Neural crest cell (in vitro differentiated cells): ENCODE results near the gene SCFD1. TPM values are rescaled to one million over a fixed set of nuclear protein-coding genes. Genes with fewer than 3 reads are reported as not detected.
"Not testable (repeated sequence)": the region's sequence is repeated elsewhere in the genome, so short reads cannot be mapped to it uniquely, and the experiment has no call there.

Experiments used
- DNase-seq: peaks from one replicate; pipeline ENCODE4 v3.0.0; 2021; ENCODE audit warnings: low read depth, mixed read lengths, low spot score
- H3K27ac Mint-ChIP-seq: one replicate; pipeline ENCODE4 v1.8.0; 2021; ENCODE audit warnings: mild to moderate bottlenecking, mixed read lengths; ENCODE audit not compliant: unreplicated experiment
- H3K27me3 Mint-ChIP-seq: 2 replicates; pipeline ENCODE4 v1.8.0; 2021; ENCODE audit warnings: low read depth, mild to moderate bottlenecking, mixed read lengths
- H3K36me3 Mint-ChIP-seq: 2 replicates; pipeline ENCODE4 v1.8.0; 2021; ENCODE audit warnings: low read depth, mild to moderate bottlenecking, mixed read lengths
- H3K4me1 Mint-ChIP-seq: 2 replicates; pipeline ENCODE4 v1.8.0; 2021; ENCODE audit warnings: mixed read lengths
- H3K4me3 Mint-ChIP-seq: one replicate; pipeline ENCODE4 v1.8.0; 2021; ENCODE audit warnings: mild to moderate bottlenecking, mixed read lengths
- H3K9me3 Mint-ChIP-seq: 2 replicates; pipeline ENCODE4 v1.8.0; 2021; ENCODE audit warnings: mixed read lengths
- total RNA-seq: library from RNA; stranded (reverse); gene quantifications from 2 replicates; pipeline ENCODE4 v1.2.1, GENCODE V29; 2021
- TF ChIP-seq, protein P1 (sequence below): fragments of 200-600 bp; sonication (generic); conservative IDR thresholded peaks from 2 replicates; pipeline ENCODE4 v1.5.0; 2021; ENCODE audit warnings: antibody characterized with exemption, mild to moderate bottlenecking

Gene SCFD1
- total RNA-seq, 1 donor from 2014 or later = 63.4 TPM

DNA sequence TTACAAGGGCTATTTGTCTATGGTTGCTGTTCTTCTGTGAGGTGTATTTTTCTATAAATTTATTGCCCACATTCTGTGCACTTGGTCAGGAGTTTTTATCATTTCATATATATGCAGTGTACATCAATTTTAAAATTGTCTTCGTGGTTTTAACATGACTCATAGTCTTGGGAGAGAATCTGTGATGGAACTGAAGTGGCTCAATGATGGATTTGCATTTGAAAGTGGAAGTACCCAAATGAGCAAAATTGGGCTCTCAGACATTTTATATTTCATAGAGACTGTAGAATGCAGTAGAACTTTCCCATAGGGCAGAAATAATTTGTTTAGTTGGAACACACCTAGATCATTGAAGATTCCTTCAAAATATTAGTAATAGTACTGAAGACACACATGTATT lies 1.9 kb upstream of the SCFD1 start:
- Mint-ChIP-seq H3K4me3 (peak overlapping the region; percentile 76), H3K4me1 (peaks cover 28% of the 10 kb centered on the region)

DNA sequence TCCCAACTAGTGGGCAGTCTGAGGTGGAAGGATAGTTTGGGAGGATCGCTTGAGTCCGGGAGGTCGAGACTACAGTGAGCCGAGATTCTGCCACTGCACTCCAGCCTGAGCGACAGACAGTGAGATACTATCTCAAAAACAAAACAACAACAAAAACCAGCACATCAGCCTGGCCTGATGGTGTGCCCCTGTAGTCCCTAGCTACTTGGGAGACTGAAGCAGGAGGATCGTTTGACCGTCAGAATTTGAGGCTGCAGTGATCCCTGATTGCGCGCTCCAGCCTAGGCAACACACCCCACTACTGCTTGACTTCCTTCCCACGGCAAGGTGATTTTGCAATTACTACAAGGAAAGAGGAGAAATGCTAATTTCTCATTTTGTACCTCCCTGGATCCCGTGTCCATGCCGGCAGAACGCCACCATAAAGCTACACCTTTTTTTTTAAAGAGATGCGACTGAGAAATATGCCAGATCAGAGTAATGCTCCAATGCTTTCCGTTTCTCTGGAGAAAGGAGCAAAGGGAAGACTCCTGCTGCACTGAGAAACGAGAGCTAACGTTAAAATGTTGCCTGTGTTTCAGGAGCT lies 672 bp upstream of the SCFD1 start:
- Mint-ChIP-seq H3K4me1 (peaks cover 28% of the 10 kb centered on the region), H3K36me3 (peaks cover 4% of the 10 kb centered on the region), H3K4me3 (peak overlapping the region; percentile 98), H3K9me3 (no peaks in the 10 kb centered on the region), H3K27me3 (no peaks in the 10 kb centered on the region), H3K27ac (peak overlapping the region; percentile 90)
- DNase-seq = no peak
- TF ChIP-seq, protein P1, sequence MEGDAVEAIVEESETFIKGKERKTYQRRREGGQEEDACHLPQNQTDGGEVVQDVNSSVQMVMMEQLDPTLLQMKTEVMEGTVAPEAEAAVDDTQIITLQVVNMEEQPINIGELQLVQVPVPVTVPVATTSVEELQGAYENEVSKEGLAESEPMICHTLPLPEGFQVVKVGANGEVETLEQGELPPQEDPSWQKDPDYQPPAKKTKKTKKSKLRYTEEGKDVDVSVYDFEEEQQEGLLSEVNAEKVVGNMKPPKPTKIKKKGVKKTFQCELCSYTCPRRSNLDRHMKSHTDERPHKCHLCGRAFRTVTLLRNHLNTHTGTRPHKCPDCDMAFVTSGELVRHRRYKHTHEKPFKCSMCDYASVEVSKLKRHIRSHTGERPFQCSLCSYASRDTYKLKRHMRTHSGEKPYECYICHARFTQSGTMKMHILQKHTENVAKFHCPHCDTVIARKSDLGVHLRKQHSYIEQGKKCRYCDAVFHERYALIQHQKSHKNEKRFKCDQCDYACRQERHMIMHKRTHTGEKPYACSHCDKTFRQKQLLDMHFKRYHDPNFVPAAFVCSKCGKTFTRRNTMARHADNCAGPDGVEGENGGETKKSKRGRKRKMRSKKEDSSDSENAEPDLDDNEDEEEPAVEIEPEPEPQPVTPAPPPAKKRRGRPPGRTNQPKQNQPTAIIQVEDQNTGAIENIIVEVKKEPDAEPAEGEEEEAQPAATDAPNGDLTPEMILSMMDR = no peak

More for the DNA sequence above, 1.9 kb upstream of the SCFD1 start:
- Mint-ChIP-seq H3K27ac (no peak overlapping the region), H3K9me3 (no peaks in the 10 kb centered on the region), H3K27me3 (no peaks in the 10 kb centered on the region), H3K36me3 (peaks cover 9% of the 10 kb centered on the region)
- TF ChIP-seq, protein P1 = no peak
- no peak for DNase-seq

DNA sequence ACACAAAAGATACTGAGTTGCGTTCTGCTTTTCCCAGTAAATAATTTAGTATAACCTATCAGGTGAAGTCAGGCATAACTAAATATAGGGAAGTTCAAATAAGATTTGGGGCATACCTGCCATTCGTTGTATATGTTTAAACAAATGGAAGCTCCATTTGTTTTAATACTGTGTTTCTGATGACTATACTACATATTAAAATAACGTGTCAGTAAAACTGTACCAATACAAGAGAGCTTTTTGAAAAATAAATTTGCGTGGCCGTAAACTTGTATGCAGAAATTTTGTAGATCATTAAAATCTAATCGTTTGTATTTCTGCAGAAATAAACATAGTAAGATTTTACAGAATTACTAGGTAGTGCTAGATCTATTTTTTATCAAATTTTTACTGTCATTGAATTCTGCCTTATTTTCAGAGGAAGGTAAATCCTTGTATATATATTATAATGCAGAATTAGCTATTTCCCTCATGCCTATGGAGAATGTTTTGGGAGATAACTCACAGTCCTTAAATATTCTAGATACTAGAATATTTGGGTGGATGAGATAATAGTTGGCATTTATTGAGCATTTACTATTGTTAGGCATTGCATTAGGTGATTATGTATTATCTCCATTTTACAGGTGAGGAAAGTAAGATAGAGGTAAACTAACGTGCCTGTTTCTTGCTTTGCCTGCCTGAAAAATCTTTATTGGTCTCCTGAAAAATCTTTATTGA lies 1.5 kb downstream of the SCFD1 start:
- Mint-ChIP-seq H3K4me1 (peaks cover 28% of the 10 kb centered on the region), H3K27me3 (no peaks in the 10 kb centered on the region), H3K36me3 (peaks cover 4% of the 10 kb centered on the region), H3K4me3 (peak overlapping the region; percentile 98), H3K9me3 (no peaks in the 10 kb centered on the region), H3K27ac (no peak overlapping the region)
- DNase-seq = no peak
- TF ChIP-seq, protein P1 = no peak

DNA sequence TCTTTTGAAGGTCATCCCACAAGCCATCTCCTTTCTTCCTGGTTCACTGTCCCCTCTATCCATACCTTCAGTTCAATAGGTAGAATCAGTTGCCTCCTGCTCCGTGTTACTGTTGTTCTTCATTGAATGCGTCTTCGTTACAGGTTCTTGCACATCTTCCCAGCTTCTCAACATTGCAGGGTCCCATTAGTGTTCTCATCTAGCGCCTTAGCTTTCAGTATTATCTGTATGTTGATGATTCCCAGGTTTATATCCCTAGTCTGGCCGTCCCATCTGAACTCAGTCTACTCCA lies 2.0 kb downstream of the SCFD1 start:
- peak overlapping the region; percentile 98 for H3K4me3 Mint-ChIP-seq
- no peaks in the 10 kb centered on the region for H3K9me3 Mint-ChIP-seq
- no peak for DNase-seq
- H3K27ac Mint-ChIP-seq = no peak overlapping the region
- peaks cover 4% of the 10 kb centered on the region for H3K36me3 Mint-ChIP-seq
- no peaks in the 10 kb centered on the region for H3K27me3 Mint-ChIP-seq
- TF ChIP-seq, protein P1 = no peak
- peaks cover 28% of the 10 kb centered on the region for H3K4me1 Mint-ChIP-seq

DNA sequence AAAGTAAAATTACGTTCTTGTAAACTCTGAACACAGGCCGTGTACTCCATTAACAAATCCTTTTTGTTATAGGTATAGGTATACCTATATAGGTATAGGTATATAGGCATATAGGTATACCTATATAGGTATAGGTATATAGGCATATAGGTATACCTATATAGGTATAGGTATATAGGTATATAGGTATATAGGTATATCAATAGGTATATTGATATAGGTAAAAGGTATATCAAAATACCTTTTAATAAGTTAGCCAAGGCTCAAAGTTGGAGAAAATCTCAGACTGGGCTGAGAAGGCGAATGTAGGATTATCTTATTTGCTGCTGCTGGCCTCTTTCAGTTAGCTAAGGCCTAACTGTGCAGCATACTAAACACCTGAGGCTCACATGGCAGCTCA lies 3.4 kb downstream of the SCFD1 start:
- Mint-ChIP-seq H3K9me3 (no peaks in the 10 kb centered on the region), H3K4me1 (peaks cover 28% of the 10 kb centered on the region), H3K36me3 (peaks cover 4% of the 10 kb centered on the region), H3K4me3 (no peak overlapping the region), H3K27me3 (no peaks in the 10 kb centered on the region), H3K27ac (no peak overlapping the region)
- TF ChIP-seq, protein P1 = no peak
- no peak for DNase-seq

DNA sequence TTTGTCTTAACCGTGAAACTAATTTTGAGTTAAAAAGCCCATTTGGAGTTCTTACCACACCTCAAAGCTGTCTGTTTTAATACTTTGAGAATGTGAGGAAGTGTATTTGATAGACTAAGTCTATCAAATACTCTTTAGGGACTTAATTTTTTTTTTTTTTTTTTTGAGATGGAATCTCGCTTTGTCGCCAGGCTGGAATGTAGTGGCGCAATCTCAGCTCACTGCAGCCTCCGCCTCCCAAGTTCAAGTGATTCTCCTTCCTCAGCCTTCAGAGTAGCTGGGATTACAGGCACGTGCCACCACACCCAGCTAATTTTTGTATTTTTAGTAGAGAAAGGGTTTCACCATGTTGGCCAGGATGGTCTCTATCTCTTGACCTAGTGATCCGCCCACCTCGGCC lies 7.3 kb downstream of the SCFD1 start:
- H3K27me3 Mint-ChIP-seq, H3K27ac Mint-ChIP-seq: not testable (repeated sequence)

More for the DNA sequence above, 7.3 kb downstream of the SCFD1 start:
- not testable (repeated sequence) for H3K9me3 Mint-ChIP-seq, H3K36me3 Mint-ChIP-seq, H3K4me3 Mint-ChIP-seq, H3K4me1 Mint-ChIP-seq, DNase-seq
